ENCODE results near the gene BCL2. TPM values are rescaled to one million over a fixed set of nuclear protein-coding genes. Genes with fewer than 3 reads are reported as not detected.

Gene BCL2
- total RNA-seq, 1 donor from 2014 or later, result 17.3 TPM

GRCh38 chr18:63290821-63291200 is 28.8 kb downstream of the BCL2 start:
- no peak overlapping the region for H3K4me3 ChIP-seq
- H3K9me3 ChIP-seq, result no peaks in the 10 kb centered on the region
- H3K27ac ChIP-seq, result no peak overlapping the region
- no peak for TF ChIP-seq CTCF (IDR thresholded peaks at IDR 0.05)
- DNase-seq (no peak), ATAC-seq (no peak)
- intact Hi-C loops (cut with DNase I), result no loop called here
- no peaks in the 10 kb centered on the region for H3K27me3 ChIP-seq
- no peaks in the 10 kb centered on the region for H3K36me3 ChIP-seq
- H3K4me1 ChIP-seq, result peaks cover 29% of the 10 kb centered on the region

GRCh38 chr18:63290166-63290820 is 29.3 kb downstream of the BCL2 start:
- ATAC-seq (peak; percentile 31), DNase-seq (no peak)
- TF ChIP-seq CTCF (IDR thresholded peaks at IDR 0.05), result no peak
- H3K27me3 ChIP-seq, result no peaks in the 10 kb centered on the region
- no peaks in the 10 kb centered on the region for H3K36me3 ChIP-seq
- no peaks in the 10 kb centered on the region for H3K9me3 ChIP-seq
- no peak overlapping the region for H3K4me3 ChIP-seq
- peaks cover 29% of the 10 kb centered on the region for H3K4me1 ChIP-seq
- H3K27ac ChIP-seq, result no peak overlapping the region
- intact Hi-C loops (cut with DNase I), result no loop called here

- ATAC-seq (no peak), DNase-seq (no peak)
- TF ChIP-seq CTCF (IDR thresholded peaks at IDR 0.05), result no peak
- Histone ChIP-seq H3K4me1 (peaks cover 29% of the 10 kb centered on the region), H3K27me3 (no peaks in the 10 kb centered on the region), H3K9me3 (no peaks in the 10 kb centered on the region), H3K27ac (no peak overlapping the region), H3K36me3 (no peaks in the 10 kb centered on the region), H3K4me3 (no peak overlapping the region)
- intact Hi-C loops (cut with DNase I), result no loop called here
These were observed 31.3 kb downstream of the BCL2 start for GRCh38 chr18:63288311-63288710.

- Histone ChIP-seq H3K9me3 (no peaks in the 10 kb centered on the region), H3K27ac (no peak overlapping the region), H3K36me3 (no peaks in the 10 kb centered on the region), H3K27me3 (no peaks in the 10 kb centered on the region), H3K4me3 (no peak overlapping the region), H3K4me1 (peaks cover 29% of the 10 kb centered on the region)
- no peak for DNase-seq
- no peak for ATAC-seq
- no peak for TF ChIP-seq CTCF (IDR thresholded peaks at IDR 0.05)
- intact Hi-C loops (cut with DNase I), result no loop called here
These were observed 31.8 kb downstream of the BCL2 start for GRCh38 chr18:63287691-63288220.

GRCh38 chr18:63286926-63287325 is 32.6 kb downstream of the BCL2 start:
- TF ChIP-seq CTCF (IDR thresholded peaks at IDR 0.05), result no peak
- Histone ChIP-seq H3K27ac (no peak overlapping the region), H3K4me1 (peaks cover 28% of the 10 kb centered on the region)

More at GRCh38 chr18:63286926-63287325, 32.6 kb downstream of the BCL2 start:
- no peak for ATAC-seq
- Histone ChIP-seq H3K27me3 (no peaks in the 10 kb centered on the region), H3K9me3 (no peaks in the 10 kb centered on the region), H3K4me3 (no peak overlapping the region), H3K36me3 (no peaks in the 10 kb centered on the region)
- intact Hi-C loops (cut with DNase I), result no loop called here
- DNase-seq, result no peak
